ENCODE measurements around the gene PRDM12.

The PRDM12 gene

DNA sequence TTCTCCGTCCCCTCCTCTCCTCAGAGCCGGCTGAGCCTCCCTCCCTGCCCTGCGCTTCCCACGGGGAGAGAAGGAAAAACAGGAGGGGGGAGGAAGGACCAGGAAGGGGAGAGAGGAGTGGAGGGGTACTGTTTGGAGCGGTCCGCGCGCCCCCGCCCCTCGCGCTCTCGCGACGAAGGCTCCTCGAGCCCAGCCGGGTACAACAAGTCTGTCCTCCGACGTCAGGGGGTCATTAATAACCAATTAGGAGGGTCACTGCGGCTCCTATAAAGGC lies 480 bp upstream of the PRDM12 start:
- TF ChIP-seq, protein P1, sequence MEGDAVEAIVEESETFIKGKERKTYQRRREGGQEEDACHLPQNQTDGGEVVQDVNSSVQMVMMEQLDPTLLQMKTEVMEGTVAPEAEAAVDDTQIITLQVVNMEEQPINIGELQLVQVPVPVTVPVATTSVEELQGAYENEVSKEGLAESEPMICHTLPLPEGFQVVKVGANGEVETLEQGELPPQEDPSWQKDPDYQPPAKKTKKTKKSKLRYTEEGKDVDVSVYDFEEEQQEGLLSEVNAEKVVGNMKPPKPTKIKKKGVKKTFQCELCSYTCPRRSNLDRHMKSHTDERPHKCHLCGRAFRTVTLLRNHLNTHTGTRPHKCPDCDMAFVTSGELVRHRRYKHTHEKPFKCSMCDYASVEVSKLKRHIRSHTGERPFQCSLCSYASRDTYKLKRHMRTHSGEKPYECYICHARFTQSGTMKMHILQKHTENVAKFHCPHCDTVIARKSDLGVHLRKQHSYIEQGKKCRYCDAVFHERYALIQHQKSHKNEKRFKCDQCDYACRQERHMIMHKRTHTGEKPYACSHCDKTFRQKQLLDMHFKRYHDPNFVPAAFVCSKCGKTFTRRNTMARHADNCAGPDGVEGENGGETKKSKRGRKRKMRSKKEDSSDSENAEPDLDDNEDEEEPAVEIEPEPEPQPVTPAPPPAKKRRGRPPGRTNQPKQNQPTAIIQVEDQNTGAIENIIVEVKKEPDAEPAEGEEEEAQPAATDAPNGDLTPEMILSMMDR (IDR thresholded peaks at IDR 0.05; ENCODE audit: insufficient read depth, low read length, poor library complexity, severe bottlenecking) = no peak
- Histone ChIP-seq H3K4me3 (replicated peaks; ENCODE audit: low read depth, low read length) (no peak overlapping the region), H3K27me3 (replicated peaks; ENCODE audit: control insufficient read depth, insufficient read depth, low read length) (peaks cover 3% of the 10 kb centered on the region), H3K36me3 (ENCODE audit: control insufficient read depth, insufficient read depth, low read length) (no peaks in the 10 kb centered on the region)
- no peak for DNase-seq (ENCODE audit: extremely low read depth, insufficient read length)

DNA sequence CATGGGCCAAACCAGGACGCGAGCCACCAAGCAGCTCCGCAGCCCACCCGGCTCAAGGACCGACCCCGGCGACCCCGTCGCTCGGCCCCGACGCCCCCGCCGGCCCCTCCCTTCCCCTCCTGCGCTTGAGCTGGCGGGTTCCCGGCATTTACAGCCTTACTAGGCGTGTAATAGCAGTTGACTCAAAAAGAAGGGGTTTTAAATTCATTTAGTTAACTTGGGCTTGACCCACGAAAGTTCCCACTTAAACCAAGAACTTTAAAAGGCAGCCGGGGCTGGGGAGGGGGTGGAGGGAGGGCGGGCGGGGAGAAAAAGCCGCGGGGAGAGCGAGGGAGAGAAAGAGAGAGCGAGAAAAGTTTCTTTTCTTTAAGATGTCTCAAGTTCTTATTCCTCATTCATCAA lies 636 bp downstream of the PRDM12 start:
- no peak for DNase-seq (ENCODE audit: extremely low read depth, insufficient read length)
- Histone ChIP-seq H3K36me3 (ENCODE audit: control insufficient read depth, insufficient read depth, low read length) (no peaks in the 10 kb centered on the region), H3K4me3 (replicated peaks; ENCODE audit: low read depth, low read length) (no peak overlapping the region), H3K27me3 (replicated peaks; ENCODE audit: control insufficient read depth, insufficient read depth, low read length) (peaks cover 3% of the 10 kb centered on the region)
- TF ChIP-seq, protein P1 (IDR thresholded peaks at IDR 0.05; ENCODE audit: insufficient read depth, low read length, poor library complexity, severe bottlenecking) = no peak

DNA sequence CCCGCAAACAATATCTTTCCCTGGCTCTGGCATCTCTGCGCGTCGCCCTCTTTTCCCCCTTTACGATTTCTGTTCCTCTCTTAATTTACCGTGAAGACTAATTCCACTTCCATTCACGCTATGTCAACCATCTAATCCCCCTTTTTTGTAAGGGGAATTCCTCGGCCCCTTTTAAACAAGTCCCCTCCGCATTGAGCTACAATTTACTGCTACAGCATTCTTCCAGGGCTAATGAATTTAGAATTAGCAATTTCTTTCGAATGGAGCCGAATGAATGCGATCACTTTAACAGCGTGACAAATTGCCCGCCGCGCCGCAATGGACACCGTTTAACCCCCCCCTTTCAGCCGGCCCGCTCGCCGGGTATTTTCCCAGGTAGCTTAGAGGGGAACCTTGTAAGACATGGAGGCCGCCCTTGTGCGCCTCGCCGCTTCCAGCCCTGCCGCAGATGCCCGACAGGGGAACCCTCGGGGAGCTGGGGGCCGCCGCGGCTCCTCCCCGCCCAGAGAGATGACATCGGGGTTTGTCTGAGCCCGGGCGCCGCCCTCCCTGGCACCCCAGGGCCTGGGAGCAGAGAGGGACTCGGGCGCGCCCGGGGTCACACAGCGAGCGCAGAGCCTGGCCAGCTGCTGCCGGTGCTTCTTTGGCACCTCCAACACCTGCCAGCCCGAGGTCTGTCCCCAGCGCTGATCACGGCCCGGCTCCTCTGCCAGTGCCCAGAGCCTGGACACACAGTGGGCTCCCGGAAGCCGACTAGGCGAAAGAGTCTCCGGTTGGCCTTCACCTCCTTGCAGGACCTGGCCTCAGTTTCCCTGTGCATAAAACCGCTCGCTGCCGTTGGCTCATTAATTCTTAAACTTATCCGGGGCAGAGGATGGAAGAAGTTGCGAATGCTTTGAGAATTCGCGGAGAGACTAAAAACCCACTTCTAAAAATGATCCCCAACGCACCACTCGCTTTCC lies 1.3 kb downstream of the PRDM12 start:
- H3K36me3 ChIP-seq (ENCODE audit: control insufficient read depth, insufficient read depth, low read length) = no peaks in the 10 kb centered on the region
- no peak for DNase-seq (ENCODE audit: extremely low read depth, insufficient read length)
- TF ChIP-seq, protein P1 (IDR thresholded peaks at IDR 0.05; ENCODE audit: insufficient read depth, low read length, poor library complexity, severe bottlenecking) = no peak
- H3K4me3 ChIP-seq (replicated peaks; ENCODE audit: low read depth, low read length) = no peak overlapping the region
- peaks cover 3% of the 10 kb centered on the region for H3K27me3 ChIP-seq (replicated peaks; ENCODE audit: control insufficient read depth, insufficient read depth, low read length)

DNA sequence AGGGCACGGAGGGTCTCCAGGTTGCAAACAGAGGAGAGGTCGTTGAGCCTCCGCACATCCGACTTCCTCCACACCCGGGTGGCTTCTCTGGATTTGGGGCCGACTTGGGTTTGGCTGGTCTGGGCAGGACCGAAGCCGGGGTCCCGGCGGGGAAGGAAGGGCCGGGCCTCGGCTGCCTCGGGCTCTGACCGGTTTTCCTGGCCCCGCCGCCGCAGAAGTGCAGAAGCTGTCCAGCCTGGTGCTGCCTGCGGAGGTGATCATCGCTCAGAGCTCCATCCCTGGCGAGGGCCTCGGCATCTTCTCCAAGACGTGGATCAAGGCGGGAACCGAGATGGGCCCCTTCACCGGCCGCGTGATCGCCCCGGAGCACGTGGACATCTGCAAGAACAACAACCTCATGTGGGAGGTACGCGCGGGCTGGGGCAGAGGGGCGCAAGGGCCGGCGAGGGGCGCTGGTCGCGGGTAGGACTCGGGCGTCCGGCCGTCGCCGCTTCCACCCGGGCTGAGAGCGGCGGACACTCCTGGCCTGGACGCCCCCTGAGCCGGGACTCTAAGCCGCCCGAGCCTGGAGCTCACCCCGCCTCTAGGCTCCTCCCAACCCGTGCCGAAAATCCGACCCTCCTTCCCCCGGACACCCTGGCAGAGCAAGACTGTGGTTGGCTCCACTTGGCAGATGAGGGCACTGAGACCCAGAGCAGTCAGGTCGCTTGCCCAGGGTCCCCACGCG lies 2.2 kb downstream of the PRDM12 start:
- peaks cover 3% of the 10 kb centered on the region for H3K27me3 ChIP-seq (replicated peaks; ENCODE audit: control insufficient read depth, insufficient read depth, low read length)
- DNase-seq (ENCODE audit: extremely low read depth, insufficient read length) = no peak
- TF ChIP-seq, protein P1 (IDR thresholded peaks at IDR 0.05; ENCODE audit: insufficient read depth, low read length, poor library complexity, severe bottlenecking) = no peak
- H3K4me3 ChIP-seq (replicated peaks; ENCODE audit: low read depth, low read length) = no peak overlapping the region
- no peaks in the 10 kb centered on the region for H3K36me3 ChIP-seq (ENCODE audit: control insufficient read depth, insufficient read depth, low read length)

DNA sequence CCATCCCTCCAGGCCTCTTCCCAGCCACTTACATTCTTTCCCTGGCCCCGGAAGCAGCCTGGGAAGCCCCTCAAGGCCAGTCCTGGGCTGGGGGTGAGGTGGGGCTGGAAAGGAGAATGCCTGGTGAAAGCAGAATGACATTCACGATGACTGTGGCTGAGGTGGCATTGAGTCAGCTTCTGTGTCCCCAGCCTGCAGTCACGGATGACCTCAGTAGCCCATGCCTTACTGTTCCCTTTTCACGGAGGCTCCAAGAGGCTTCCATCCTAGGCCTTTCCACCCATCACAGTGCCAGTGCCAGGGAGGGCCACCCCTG lies 2.7 kb downstream of the PRDM12 start:
- no peak overlapping the region for H3K4me3 ChIP-seq (replicated peaks; ENCODE audit: low read depth, low read length)
- no peak for DNase-seq (ENCODE audit: extremely low read depth, insufficient read length)
- H3K27me3 ChIP-seq (replicated peaks; ENCODE audit: control insufficient read depth, insufficient read depth, low read length) = peaks cover 3% of the 10 kb centered on the region
- TF ChIP-seq, protein P1 (IDR thresholded peaks at IDR 0.05; ENCODE audit: insufficient read depth, low read length, poor library complexity, severe bottlenecking) = no peak
- H3K36me3 ChIP-seq (ENCODE audit: control insufficient read depth, insufficient read depth, low read length) = no peaks in the 10 kb centered on the region

Measured in GM06990 (cell line).